ENCODE measurements around the gene P3H3. TPM values are rescaled to one million over a fixed set of nuclear protein-coding genes. Genes with fewer than 3 reads are reported as not detected.

The P3H3 gene
- 65.1 and 65.5 TPM in 2 replicates for total RNA-seq

GRCh38 chr12:6827982-6828780 is at the start of gene P3H3:
Gene P3H3 (plus strand): TSS chr12:6828407. CDS start chr12:6828441, 34 bp downstream.

GRCh38 chr12:6788972-6789924 is 39.0 kb upstream of the P3H3 start, which contains the start of gene CD4:
Gene CD4 (plus strand): TSS chr12:6789528. CDS start chr12:6800139, 10,611 bp downstream.

GRCh38 chr12:6821591-6822425 is 6.4 kb upstream of the P3H3 start, which contains the start of gene GPR162:
Gene GPR162 (plus strand): TSS chr12:6821821. CDS start chr12:6823899, 2,078 bp downstream.

GRCh38 chr12:6840761-6841515 is 12.7 kb downstream of the P3H3 start, which contains the start of gene GNB3:
Gene GNB3 (plus strand): TSS chr12:6840925. CDS start chr12:6841288, 363 bp downstream.

GRCh38 chr12:6851153-6851920 is 23.1 kb downstream of the P3H3 start, which contains the start of gene CDCA3:
Gene CDCA3 (minus strand): TSS chr12:6851286. CDS start chr12:6850952, 334 bp downstream.

GRCh38 chr12:6851921-6852650 is 23.9 kb downstream of the P3H3 start, which contains the start of gene USP5:
Gene USP5 (plus strand): TSS chr12:6852150. CDS start chr12:6852180, 30 bp downstream.

GRCh38 chr12:6867413-6868210 is 39.4 kb downstream of the P3H3 start, which contains the start of gene TPI1:
Gene TPI1 (plus strand): TSS chr12:6867531. CDS start chr12:6867567, 36 bp downstream.

GRCh38 chr12:6873094-6874014 is 45.1 kb downstream of the P3H3 start, which contains the start of gene SPSB2:
Gene SPSB2 (minus strand): TSS chr12:6873303. CDS start chr12:6872901, 402 bp downstream.

Other genes starting within 250 kb of the P3H3 start
- gene CHD4, start 221.0 kb upstream of the P3H3 start, total RNA-seq = 210 and 211 TPM in 2 replicates
- gene LPAR5, start 192.4 kb upstream of the P3H3 start, total RNA-seq = not detected in 2 replicates
- gene ACRBP, start 181.0 kb upstream of the P3H3 start, total RNA-seq = 0.26 and 0.76 TPM in 2 replicates
- gene ING4, start 165.3 kb upstream of the P3H3 start, total RNA-seq = 28.4 and 43.7 TPM in 2 replicates
- 22.9 and 26.8 TPM in 2 replicates for gene ZNF384, start 139.0 kb upstream of the P3H3 start, total RNA-seq
- gene PIANP, start 127.6 kb upstream of the P3H3 start, total RNA-seq = 0.11 and 0.13 TPM in 2 replicates
- 71.5 and 77.6 TPM in 2 replicates for gene COPS7A, start 104.4 kb upstream of the P3H3 start, total RNA-seq
- gene MLF2, start 75.3 kb upstream of the P3H3 start, total RNA-seq = 105 and 112 TPM in 2 replicates
- 75.0 and 82.3 TPM in 2 replicates for gene PTMS, start 62.0 kb upstream of the P3H3 start, total RNA-seq
- 0.54 and 1.0 TPM in 2 replicates for gene LAG3, start 55.9 kb upstream of the P3H3 start, total RNA-seq
- gene CD4, start 38.9 kb upstream of the P3H3 start, total RNA-seq = 2.3 and 4.3 TPM in 2 replicates
- 1.3 and 2.7 TPM in 2 replicates for gene GPR162, start 6.6 kb upstream of the P3H3 start, total RNA-seq
- gene GNB3, start 12.5 kb downstream of the P3H3 start, total RNA-seq = 3.7 and 4.3 TPM in 2 replicates
- 14.9 and 18.7 TPM in 2 replicates for gene CDCA3, start 22.9 kb downstream of the P3H3 start, total RNA-seq
- gene USP5, start 23.7 kb downstream of the P3H3 start, total RNA-seq = 67.8 and 73.4 TPM in 2 replicates
- gene TPI1, start 39.1 kb downstream of the P3H3 start, total RNA-seq = 717 and 807 TPM in 2 replicates
- 5.6 and 5.9 TPM in 2 replicates for gene SPSB2, start 44.9 kb downstream of the P3H3 start, total RNA-seq
- 9.6 and 9.8 TPM in 2 replicates for gene LRRC23, start 76.4 kb downstream of the P3H3 start, total RNA-seq
- 13.0 and 16.3 TPM in 2 replicates for gene ENO2, start 86.2 kb downstream of the P3H3 start, total RNA-seq
- gene ATN1, start 99.6 kb downstream of the P3H3 start, total RNA-seq = 9.7 and 12.5 TPM in 2 replicates
- gene RNU7-1, start 115.4 kb downstream of the P3H3 start, total RNA-seq = not detected in 2 replicates
- gene C12orf57, start 115.6 kb downstream of the P3H3 start, total RNA-seq = 120 TPM in 2 replicates
- gene PTPN6, start 122.9 kb downstream of the P3H3 start, total RNA-seq = 0.43 and 0.91 TPM in 2 replicates
- gene PHB2, start 142.3 kb downstream of the P3H3 start, total RNA-seq = 134 and 183 TPM in 2 replicates
- 29.0 and 30.4 TPM in 2 replicates for gene EMG1, start 142.5 kb downstream of the P3H3 start, total RNA-seq
- gene LPCAT3, start 190.1 kb downstream of the P3H3 start, total RNA-seq = 11.5 and 18.2 TPM in 2 replicates
- gene C1S, start 232.3 kb downstream of the P3H3 start, total RNA-seq = 381 and 511 TPM in 2 replicates

All from articular chondrocyte of knee joint (primary cell).